HG03280 (cell line): ENCODE measurements around the gene LSM4.
A peak's percentile ranks its signal among the peaks of the same experiment; 100 is the strongest.

Experiments used
- ATAC-seq: cut with Tn5 transposase; IDR thresholded peaks from one replicate; pipeline ENCODE4 v1.9.1; 2021; ENCODE audit warnings: mild to moderate bottlenecking, moderate library complexity; ENCODE audit not compliant: unreplicated experiment

The LSM4 gene

GRCh38 chr19:18292810-18293641, 29.9 kb downstream of the LSM4 start:
- ATAC-seq, result no peak

DNA sequence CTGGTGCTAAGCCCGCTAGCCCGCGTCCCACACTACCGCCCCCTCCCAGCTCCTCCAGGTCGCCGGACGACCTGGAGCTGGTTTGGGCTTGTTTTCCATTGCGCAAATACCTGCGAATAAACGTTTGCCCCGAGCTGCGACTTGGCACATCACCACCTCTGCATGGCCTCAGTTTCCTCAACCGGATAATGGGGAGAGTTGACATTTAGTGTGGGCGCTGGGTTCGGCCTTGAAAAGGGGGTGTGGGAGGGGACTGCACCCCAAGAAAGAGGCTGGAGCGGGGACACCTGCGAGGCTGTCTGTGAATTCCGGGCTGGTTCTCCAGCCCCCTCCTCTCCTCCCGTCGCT, 30.4 kb downstream of the LSM4 start:
- ATAC-seq, result no peak

GRCh38 chr19:18291590-18292461, 31.1 kb downstream of the LSM4 start:
- ATAC-seq, result no peak

DNA sequence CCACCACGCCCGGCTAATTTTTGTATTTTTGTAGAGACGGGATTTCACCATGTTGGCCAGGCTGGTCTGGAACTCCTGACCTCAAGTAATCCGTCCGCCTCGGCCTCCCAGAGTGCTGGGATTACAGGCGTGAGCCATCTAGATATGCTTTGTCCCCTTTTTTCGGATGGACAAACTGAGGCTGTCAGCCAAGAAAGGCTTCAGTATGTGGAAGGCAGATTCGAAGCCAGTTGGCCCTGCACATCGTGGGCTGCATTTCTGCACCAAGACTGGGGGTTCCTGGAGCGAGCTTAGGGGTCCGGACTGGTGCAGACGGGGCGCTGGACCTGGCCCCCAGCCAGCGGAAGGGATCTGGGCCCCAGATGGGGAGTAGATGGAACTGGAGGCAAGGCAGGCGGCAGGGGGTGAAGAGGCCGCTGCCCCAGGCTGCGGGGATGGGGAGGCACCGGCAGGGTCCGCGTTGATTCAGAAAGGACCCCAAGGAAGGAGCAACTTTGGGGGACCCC, 31.8 kb downstream of the LSM4 start:
- ATAC-seq, result no peak

DNA sequence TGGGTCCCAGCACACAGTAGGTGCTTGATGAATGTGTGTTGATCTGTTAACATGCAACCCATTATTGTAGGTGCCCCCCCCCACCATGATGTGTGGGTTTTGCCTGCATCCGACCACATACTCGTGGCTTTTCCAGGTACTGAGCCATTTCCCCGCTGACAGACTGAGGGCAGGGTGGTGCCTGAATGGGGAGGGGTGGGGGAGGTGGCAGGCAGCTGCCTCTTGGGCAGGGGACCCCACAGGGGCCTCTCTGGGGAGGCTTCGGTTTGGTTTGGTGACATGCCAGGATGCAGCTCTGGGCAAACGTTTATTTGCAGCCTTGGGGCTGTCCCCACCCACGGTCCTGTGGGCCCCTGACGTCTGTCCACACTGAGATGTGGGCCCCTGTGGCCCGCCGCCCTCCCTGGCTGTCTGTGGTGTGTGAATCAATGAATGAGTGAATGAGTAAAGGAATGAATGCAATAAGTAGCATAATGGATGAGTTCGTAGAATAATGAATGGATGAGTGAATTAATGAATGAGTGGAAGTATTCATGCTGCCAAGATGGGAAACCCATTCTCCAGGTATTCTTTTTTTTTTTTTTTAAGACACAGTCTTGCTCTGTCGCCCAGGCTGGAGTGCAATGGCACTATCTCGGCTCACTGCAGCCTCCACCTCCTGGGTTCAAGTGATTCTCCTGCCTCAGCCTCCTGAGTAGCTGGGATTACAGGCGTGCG, 32.4 kb downstream of the LSM4 start:
- no peak for ATAC-seq

- ATAC-seq, result no peak
These were observed 33.2 kb downstream of the LSM4 start for GRCh38 chr19:18289471-18290301.

DNA sequence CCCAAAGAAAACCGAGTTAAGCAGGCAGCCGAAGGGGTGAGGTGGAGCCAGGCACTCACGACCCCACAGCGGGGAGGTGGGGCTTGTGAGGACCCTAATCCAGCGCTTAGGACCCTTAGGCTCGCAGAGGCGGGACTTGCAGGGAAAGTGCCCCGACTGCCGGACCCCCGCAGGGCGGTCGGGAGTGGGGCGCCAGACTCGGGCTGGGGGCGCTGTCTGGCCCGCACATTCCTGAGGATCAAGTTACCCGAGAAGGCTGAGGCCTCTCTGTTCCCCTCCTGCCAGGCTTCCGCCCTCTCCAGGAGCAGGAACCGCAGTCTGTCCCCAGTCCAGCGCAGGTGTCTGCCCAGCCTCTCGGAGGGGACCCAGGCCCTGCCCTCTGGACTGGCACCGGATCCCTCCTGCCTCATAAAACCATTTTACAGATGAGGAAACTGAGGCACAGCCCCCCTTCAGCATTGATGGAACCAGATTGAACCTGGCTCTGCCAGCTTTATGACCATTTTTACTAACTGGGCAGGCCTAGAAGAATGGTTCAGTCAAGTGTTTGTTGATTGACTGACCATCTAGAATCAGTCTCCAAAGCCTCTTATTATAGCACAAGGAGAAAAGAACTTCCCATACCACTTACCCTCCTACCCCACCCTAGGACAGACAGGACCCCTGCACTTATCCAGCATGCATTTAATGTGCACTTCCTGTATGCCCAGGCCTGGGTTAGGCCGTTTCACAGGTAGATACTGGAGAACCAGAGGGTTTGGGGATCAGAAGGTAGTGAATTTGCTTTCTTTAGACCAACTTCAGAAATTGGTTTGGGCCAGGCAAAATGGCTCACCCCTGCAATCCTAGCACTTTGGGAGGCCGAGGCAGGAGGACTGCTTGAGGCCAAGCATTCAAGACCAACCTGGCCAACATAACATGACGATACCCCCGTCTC, 34.8 kb downstream of the LSM4 start:
- ATAC-seq, result no peak

GRCh38 chr19:18286973-18287635, 35.8 kb downstream of the LSM4 start:
- no peak for ATAC-seq

DNA sequence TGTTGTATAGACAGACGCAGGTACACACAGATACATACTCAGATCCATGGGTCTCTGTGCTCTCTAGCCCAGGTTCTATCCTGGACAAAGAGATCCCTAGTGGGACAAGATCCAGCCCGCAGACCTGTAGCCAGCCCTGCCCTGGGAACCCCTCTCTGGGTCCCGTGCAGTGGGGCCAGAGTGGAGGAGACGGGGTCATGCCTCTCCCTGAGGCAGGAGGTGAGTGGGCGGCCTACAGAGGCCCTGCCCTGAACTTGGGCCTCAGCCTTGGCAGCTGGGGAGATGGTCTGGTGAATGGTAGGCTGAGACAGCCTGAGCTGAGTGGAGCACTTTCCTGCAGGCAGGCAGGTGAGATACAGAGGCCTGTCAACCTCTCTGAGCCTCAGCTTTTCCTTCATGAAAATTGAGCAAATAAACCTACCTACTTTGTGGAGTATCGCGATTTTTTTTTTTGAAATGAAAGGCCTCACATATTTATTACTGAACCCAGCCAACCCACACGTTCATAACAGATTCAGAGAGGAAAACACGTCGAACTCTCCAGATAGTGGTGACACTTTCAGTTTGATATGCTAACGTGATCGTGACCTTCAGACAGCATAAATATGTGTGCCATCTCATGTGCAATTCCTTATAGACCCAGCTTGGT, 38.0 kb downstream of the LSM4 start:
- no peak for ATAC-seq

GRCh38 chr19:18283338-18283737, 39.5 kb downstream of the LSM4 start:
- ATAC-seq, result no peak

GRCh38 chr19:18282788-18283141, 40.1 kb downstream of the LSM4 start:
- no peak for ATAC-seq

GRCh38 chr19:18282021-18282787, 40.7 kb downstream of the LSM4 start:
- ATAC-seq, result no peak

GRCh38 chr19:18281082-18282020, 41.5 kb downstream of the LSM4 start, which contains the start of gene JUND:
Gene JUND (minus strand): TSS chr19:18281622. CDS start chr19:18281484, 138 bp downstream.
- ATAC-seq, result peak; percentile 60

DNA sequence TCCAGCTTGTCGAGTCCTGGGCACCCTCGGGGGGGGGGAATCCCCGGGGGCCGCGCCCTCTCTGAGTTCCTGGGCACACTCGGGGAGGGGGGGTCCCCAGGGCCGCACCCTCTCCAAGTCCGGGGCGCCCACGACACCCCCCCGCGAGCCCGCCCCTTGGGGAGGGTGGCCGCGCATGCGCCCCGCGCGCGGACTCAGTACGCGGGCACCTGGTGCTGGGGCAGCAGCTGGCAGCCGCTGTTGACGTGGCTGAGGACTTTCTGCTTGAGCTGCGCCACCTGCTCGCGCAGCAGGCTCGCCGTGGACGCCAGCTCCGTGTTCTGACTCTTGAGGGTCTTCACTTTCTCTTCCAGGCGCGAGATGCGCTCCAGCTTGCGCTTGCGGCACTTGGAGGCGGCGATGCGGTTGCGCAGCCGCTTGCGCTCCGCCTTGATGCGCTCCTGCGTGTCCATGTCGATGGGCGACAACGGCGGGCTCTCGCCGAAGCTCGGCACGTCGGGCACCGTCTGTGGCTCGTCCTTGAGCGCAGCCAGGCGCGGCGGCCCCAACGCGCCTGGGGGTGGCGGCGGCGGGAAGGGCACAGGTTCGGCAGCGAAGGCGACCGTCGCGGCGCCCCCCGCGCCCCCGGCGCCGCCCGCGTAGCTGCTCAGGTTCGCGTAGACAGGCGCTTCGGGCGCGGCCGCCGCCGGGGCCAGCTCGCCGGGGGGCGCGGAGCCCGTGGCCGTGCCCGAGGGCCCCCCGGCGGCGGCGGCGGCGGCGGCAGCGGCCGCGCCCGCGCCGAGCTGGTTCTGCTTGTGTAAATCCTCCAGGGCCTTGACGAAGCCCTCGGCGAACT, 42.4 kb downstream of the LSM4 start:
- peak; percentile 17 for ATAC-seq

- peak; percentile 16 for ATAC-seq
These were observed 43.2 kb downstream of the LSM4 start for GRCh38 chr19:18279516-18280246.
